OCI-LY7 (cell line): ENCODE data around the gene CTNND2.

Source experiments
- CTCF ChIP-seq: fragments of 200-600 bp; sonication (generic); conservative IDR thresholded peaks from 2 replicates; pipeline ENCODE4 v1.5.1; 2014; ENCODE audit warnings: mild to moderate bottlenecking, antibody characterized with exemption, low read length, moderate library complexity, mixed read lengths
- EZH2phosphoT487 ChIP-seq: fragments of 200-600 bp; sonication (generic); IDR thresholded peaks from 2 replicates; pipeline ENCODE4 v1.6.1; 2018; ENCODE audit warnings: low read depth, borderline replicate concordance, mild to moderate bottlenecking, mixed run types, antibody characterized with exemption, low read length, moderate library complexity, mixed read lengths

GRCh38 chr5:11482011-11482410 lies 422.2 kb downstream of the CTNND2 start:
- TF ChIP-seq CTCF (no peak), EZH2phosphoT487 (no peak)
